NCI-H1417 (cell line): ENCODE data around the gene WWP2.
"Not testable (repeated sequence)": the region's sequence is repeated elsewhere in the genome, so short reads cannot be mapped to it uniquely, and the experiment has no call there.

Experiments used
- DNase-seq, 3 experiments: peaks; one replicate each; lab custom pipeline; 2025; lab: John Stamatoyannopoulos, UW

Gene WWP2

DNA sequence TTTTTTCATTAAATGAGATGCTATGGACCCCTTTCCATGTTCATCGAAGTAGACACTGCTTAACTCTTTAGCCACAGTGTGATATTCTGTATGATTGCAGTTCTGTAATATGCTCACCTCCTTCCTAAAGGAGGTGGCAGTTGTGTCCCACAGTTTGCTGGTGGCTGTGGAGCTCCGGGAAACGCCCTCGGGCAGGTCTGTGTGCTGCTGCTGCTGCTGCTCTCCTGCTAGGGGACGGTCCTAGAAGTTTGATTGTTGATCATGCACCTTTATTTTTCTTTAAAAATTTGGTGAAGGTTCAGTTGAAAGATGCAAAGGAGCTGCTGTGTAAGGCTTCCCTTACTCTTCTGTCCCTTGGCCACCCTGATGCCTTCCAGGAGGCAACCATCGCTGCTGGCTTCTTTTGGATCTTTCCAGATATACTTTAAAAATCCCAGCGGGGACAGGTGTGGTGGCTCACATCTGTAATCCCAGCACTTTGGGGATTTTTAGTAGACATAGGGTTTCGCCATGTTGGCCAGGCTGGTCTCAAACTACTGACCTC is 180.6 kb downstream of the WWP2 start:
- DNase-seq = no peak

DNA sequence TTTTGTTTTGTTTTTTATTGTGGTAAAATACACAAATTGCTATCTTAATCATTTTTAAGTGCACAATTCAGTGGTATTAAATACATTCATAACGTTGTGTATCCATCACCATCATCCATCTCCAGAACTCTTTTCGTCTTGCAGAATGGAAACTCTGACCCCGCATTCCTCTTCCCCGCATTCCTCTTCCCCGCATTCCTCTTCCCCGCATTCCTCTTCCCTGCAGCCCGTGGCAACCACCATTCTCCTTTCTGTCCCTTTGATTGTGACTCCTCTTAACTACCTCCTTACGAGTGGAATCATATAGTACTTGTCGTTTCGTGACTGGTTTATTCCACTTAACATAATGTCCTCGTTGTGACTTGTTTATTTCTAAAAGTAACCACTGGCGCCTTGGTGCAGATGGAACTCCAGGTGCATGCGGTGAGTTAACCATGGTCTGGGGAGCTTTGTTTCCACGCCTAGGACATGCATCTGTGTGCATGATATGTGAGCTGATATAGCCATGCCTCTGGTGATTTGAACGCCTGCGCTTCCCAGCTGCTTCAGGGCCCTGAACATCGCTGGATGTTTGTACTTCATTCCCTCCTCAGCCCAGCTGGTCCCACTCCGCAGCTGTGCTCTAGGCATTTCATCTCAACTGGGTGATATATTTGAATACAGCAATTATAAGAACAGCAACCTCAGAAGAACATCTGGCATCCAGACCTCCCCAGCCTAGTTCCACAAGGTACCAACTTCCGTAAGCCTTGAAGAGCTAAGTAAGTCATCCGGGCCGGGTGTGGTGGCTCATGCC is 181.3 kb downstream of the WWP2 start:
- DNase-seq = peak in 1 of 3 experiments; percentile 36

DNA sequence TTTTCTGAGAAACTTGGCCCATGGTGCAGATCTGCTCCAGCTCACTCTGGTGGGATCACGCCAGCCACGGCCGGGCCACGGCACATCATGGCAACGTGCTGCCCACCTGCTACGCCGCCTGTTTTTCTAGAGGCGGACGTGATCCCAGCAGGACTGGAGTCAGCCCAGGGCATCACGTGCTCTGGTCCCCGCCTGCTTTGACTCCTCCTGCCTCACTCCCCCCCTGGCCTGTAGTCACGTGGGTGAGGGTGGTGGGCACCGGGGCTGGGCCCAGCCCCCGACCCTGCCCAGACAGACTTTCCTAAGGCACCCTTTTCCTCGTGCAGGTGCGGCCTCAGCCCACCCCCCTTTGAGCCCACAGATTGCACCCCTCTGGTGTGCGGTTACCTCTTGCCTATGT is 188.3 kb downstream of the WWP2 start:
- not testable (repeated sequence) for DNase-seq

DNA sequence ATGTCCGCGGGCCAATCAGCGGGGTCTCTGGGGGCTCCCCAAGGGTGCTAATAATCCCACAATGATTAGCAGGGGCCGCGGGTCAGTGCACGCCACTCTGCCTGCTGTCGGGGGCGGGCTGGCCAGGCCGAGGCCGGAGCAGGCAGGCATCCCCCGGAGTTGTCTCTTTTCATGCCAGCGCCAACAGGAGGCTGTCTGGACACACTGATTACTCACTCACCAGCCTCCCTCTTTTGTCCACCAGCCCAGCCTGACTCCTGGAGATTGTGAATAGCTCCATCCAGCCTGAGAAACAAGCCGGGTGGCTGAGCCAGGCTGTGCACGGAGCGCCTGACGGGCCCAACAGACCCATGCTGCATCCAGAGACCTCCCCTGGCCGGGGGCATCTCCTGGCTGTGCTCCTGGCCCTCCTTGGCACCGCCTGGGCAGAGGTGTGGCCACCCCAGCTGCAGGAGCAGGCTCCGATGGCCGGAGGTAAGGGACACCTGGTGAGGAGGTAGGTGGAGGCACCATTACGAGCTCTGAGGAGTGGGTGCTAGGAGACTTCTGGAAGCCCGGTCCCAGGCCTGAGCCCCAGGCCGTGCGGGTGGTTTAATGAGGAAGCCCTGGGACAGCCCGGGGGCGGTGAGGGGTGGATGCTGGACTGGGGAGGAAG is 189.0 kb downstream of the WWP2 start, which contains the start of gene CLEC18A:
CLEC18A (plus strand) TSS at position 318 of the 655 bp plus-strand sequence; CDS start at position 351, 33 bp downstream.
- not testable (repeated sequence) for DNase-seq

DNA sequence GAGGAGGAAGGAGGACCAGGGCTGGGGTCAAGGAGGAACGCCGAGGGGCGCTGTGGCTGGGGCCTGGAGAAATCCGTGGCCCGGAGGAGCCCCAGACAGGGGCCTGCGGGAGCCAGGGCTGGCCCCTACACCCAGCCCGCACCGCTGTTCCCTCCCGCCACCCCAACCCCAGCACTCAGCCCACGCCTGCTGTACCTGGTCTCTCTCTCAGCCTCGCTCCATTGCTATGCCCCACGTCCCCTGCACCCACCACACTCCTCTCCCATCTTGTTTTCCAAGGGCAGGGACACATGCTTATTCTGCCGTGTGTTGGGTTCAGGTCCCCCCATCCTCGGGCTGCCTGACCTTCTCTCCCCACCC is 189.5 kb downstream of the WWP2 start:
- DNase-seq = not testable (repeated sequence)

DNA sequence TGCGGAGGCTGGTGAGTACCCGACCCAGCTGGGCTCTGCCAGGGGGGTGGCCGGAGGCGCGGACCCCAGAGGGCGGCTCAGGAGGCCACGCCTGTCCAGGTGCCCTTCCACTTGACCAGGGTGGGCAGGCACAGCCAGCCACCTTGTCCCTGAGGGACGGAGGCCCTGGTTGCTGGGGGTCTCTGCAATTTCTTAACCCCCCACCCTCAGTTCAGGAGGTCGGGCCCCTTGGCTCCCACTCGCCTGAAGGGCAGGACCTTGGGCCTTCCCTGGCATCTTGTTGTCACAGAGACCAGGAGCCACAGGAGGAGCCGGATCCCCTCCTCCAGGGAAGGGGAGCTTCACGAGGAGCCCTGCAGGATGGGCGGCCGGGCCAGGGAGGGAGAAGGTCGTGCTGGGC is 190.0 kb downstream of the WWP2 start:
- DNase-seq = not testable (repeated sequence)

DNA sequence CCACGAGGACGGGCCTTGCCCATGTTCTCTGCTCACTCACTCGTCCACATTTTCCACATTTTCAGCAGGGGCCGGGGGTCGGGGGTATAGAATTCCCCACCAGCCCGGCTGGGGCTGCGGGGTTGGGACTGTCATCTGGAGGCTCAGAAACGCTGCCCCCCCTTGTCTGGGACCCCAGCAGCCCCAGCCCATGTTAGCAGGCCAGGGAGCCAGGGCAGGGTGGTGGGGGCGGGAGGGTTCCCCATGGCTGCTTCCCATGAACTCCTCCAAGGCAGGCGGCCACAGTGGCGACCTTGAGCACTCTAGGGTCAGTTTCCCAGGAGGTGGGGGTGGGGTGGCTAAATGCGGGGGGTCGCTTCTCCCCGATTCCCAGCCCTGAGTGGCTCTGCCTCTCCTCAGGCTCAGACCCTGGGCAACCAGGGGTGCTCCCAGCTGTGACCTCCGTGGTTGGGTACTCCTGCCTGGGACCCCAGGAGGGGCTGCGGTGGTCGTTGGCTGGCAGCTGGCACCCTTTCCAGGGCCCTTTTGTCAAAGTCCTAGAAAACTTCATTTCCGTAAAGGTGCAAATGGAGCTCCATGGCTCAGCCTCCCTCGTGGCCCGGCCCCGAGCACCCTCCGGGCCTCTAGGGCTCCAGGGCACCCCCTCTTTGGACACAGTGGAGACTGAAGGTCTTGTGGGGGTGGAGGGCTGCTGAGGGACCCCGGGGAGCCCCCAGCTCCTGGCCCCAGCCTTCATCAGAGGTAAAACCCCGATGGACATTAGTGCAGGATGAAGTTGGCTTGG is 190.6 kb downstream of the WWP2 start:
- not testable (repeated sequence) for DNase-seq

DNA sequence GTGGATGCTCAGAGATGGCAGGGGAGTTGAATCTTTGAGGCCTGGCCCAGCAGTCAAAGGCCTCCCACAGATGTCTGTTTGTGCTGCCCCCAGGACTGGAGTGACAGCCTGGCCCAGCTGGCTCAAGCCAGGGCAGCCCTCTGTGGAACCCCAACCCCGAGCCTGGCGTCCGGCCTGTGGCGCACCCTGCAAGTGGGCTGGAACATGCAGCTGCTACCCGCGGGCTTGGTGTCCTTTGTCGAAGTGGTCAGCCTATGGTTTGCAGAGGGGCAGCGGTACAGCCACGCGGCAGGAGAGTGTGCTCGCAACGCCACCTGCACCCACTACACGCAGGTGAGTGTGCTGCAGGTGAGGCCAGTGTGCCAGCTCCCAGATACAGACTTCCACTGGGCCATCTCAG is 192.1 kb downstream of the WWP2 start:
- DNase-seq = not testable (repeated sequence)

DNA sequence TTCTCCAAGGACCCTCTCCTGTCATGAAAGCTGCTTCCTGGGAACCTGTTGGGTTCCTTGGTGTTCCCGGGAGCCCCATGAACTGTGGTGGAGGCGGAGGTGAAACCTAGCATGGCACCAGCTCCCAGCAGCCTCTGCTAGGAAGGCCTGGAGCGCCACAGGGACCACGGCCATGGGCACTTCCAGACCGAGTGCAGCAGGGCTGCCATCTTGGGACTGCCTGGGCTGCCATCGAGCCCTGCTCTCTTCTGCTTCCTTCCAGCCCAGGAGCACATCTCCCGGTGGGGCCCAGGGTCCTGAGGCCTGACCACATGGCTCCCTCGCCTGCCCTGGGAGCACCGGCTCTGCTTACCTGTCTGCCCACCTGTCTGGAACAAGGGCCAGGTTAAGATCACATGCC is 201.2 kb downstream of the WWP2 start:
- DNase-seq = not testable (repeated sequence)

DNA sequence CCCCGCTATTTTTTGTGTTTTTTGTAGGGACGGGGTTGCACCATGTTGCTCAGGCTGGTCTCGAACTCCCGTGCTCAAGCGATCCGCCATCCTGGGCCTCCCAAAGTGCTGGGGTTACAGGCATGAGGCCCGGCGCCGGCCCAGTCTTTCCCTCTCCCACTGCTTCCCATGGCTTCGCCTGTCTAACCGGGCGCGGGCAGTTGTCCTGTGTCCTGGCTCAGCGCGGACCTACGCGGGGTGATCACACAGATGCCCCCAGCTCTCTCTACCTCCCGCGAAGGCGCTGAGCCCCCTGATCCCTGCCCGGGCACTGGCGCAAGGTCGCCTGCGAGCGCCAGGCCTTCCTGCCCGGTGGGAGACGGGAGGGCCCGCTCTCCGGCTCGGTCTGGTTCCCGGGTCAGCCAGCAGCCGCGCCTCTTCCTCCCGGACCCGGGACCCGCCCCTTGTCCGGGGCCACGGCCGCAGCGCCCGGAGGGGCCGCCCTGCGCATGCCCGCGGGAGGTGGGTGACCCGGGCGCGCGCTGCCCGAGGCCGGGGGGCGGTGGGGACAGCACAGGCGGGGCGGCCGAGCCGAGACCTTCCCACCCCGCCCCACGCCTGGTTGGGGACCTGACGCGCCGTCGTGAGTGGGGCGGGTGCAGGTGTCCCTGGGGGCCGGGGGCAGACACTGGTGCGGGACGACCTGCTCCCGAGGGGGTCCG is 203.0 kb downstream of the WWP2 start:
- DNase-seq = not testable (repeated sequence)

DNA sequence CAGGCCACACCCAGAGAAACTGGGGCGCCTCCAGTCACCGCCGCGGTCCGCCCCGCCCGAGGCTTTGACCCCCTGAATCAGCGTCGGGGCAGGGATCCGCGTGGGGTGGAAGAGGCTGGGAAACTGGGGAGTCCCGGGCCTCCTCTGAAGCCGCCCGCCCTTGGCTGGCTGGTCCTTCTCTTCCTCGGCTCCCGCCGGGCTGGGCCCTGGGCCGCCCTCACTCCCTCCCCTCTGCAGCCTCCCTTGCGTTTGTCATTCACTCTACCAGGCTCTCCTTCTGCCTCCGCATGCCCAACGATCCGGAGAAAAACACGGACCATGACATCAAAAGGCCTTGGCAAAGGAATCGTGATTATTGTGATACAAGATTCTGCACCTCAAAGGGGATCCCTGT is 203.5 kb downstream of the WWP2 start:
- not testable (repeated sequence) for DNase-seq

DNA sequence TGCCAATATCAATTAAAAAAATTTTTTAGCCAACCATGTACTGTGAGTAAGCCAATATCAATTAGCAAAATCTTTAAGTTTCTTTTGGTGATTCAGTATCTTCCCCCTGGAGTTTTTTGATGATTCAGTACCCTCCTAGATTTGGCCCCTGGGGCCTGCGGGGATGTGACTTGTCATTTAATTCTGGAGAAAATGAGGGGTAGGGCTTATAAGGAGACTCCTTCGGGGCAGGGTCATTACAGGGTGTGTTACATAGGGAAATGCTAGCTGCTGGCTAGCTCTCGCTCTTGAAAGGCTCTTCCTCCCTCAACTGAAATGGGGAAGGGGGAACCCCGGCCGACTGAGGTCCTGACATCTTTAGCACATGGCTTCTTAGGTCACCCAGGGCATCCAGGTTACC is 205.6 kb downstream of the WWP2 start:
- not testable (repeated sequence) for DNase-seq

DNA sequence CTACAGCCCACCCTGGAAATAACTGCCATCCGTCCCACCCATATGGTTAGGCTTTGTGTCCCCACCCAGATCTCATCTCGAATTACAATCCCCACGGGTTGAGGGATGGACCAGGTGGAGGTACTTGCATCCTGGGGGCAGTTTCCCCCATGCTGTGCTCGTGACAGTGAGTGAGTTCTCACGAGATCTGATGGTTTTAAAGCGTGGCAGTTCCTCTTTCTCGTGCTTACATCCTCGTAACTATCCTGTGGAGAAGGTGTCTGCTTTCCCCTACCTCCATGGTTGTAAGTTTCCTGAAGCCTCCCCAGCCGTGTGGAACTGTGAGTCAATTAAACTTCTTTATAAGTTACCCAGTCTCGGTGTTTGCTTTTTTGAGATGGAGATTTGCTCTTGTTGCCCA is 206.0 kb downstream of the WWP2 start:
- DNase-seq = not testable (repeated sequence)

DNA sequence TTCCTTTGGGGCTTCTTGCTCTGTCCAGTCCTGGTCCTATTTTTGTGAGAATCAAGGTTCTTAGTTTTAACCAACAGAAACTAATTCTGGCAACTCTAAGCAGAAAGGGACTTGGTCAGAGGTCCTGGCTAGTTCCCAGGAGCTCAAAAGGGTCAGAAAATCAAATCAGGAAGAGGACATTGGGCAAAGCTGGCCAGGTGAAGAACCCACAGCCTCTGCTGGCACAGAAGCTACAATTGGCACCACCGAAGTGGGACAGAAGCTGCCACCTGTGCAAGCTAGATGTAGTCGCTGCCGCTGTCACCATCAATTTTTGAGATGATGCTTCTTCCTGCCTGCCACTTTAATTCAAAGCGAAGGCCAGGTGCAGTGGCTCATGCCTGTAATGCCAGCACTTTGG is 207.5 kb downstream of the WWP2 start:
- DNase-seq = not testable (repeated sequence)

DNA sequence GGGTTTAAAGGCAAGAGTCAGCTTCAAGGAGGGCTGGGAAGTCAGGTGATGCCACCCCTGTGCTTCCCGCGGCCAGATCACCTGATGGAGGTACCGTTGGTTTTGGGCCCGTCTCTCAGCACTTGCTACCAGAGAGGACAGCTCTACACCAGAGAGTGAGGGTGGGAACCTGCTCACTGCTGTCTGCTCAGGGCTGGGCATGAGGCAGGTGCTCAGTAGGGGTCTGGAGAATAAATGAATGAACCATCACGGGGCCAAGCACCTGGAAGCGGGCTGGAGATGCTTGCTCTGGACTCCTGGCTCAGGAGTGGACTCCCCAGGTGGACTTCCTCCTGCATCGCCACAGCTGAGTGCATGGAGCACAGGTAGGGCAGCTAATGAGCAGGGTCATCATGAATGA is 210.0 kb downstream of the WWP2 start:
- DNase-seq = not testable (repeated sequence)

DNA sequence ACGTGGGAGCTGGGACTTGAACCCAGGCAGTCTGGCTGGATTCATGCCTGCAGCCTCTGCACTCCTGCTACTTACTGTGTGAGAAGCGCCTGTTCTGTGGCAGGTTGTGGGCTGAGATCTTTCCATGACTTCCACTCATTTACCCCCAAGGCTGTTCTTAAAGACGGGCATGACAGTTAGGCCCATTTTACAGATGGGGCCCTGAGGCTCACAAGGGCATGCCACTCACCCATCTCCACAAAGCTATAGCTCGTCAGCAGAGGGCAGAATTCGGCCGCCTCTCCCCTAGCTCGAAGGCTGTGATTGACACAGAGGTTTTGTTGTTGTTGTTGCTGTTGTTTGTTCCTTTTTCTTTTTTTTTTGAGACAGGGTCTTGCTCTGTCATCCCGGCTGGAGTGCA is 210.8 kb downstream of the WWP2 start:
- not testable (repeated sequence) for DNase-seq

DNA sequence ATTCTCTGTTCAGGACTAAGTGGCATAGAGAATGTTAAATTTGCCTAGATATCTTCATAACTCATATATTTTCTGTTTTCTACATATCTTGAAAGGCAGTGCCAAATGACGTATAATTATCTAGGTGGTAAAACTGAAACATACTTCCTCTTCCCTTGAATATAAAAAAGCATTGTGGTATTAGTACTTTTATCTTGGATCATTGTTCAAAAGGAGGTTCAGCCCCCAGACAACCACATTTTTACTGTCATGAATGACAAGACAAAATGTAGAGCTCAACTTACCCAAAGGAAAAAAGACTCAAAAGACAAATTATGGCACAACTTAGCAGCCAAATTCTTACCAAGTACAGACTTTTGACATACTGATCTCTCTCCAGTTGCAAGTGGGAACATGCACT is 223.1 kb downstream of the WWP2 start:
- DNase-seq = not testable (repeated sequence)
